ENCODE measurements around the gene SUPT7L.

The SUPT7L gene

DNA sequence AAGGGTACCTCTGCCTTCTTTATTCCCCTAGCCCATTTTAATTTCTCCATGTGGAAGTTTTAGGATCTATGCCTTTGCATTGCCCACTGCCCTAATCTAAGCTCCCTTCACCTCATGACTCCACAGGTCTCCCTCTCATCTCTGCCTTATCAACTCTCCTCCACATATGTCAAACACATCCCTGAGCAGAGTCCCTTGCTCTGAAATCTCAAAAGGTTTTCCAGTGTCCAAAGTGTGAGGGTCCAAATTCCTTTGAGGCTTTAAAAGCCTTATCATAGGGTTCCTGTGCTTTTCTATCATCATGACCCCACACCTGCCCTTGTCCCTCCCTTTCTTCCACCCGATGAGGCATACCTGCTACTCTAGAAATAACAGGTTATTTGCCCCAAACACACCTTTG lies 38.9 kb upstream of the SUPT7L start:
- no peak for TF ChIP-seq RARB (CRISPR knock-in tag; IDR thresholded peaks at IDR 0.05)
- no peak for TF ChIP-seq ESRRG (CRISPR knock-in tag; IDR thresholded peaks at IDR 0.05)
- TF ChIP-seq ZNF565 (CRISPR knock-in tag; conservative IDR thresholded peaks at IDR 0.05; ENCODE audit: low read depth) = no peak
- no peak for TF ChIP-seq ZC3H10 (CRISPR knock-in tag; IDR thresholded peaks at IDR 0.05)
- TF ChIP-seq ZFP30 (CRISPR knock-in tag; IDR thresholded peaks at IDR 0.05) = no peak
- TF ChIP-seq OSR1 (CRISPR knock-in tag; IDR thresholded peaks at IDR 0.05) = no peak
- no peak for TF ChIP-seq PPARA (CRISPR knock-in tag; IDR thresholded peaks at IDR 0.05; ENCODE audit: borderline replicate concordance)
- TF ChIP-seq, protein P1, sequence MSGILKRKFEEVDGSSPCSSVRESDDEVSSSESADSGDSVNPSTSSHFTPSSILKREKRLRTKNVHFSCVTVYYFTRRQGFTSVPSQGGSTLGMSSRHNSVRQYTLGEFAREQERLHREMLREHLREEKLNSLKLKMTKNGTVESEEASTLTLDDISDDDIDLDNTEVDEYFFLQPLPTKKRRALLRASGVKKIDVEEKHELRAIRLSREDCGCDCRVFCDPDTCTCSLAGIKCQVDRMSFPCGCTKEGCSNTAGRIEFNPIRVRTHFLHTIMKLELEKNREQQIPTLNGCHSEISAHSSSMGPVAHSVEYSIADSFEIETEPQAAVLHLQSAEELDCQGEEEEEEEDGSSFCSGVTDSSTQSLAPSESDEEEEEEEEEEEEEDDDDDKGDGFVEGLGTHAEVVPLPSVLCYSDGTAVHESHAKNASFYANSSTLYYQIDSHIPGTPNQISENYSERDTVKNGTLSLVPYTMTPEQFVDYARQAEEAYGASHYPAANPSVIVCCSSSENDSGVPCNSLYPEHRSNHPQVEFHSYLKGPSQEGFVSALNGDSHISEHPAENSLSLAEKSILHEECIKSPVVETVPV (CRISPR knock-in tag; IDR thresholded peaks at IDR 0.05) = no peak
- no peak for TF ChIP-seq PATZ1 (CRISPR knock-in tag; IDR thresholded peaks at IDR 0.05; ENCODE audit: borderline replicate concordance)
- TF ChIP-seq TOX (CRISPR knock-in tag; IDR thresholded peaks at IDR 0.05; ENCODE audit: borderline replicate concordance) = no peak
- no peak for TF ChIP-seq ZNF8 (CRISPR knock-in tag; IDR thresholded peaks at IDR 0.05)
- TF ChIP-seq ZNF70 (CRISPR knock-in tag; IDR thresholded peaks at IDR 0.05) = no peak

DNA sequence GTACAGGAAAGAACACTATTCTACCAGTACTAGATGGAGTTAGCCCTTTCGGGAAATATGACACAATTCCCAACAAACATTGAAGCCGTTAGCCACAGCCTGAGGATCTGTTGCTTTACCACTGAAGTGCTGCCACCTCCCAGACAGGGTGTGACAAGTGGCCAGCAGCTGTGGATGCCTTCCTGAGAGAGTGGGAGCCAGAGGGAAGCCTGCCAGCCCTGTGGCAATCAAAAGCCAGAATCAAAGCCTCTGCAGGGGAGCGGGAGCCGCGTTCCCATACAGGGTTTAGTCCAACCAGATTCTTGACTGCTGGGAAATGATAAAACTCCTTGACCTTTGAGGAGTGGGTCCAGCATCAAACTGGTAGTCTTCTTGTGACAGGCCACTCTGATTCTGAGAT lies 38.3 kb upstream of the SUPT7L start:
- ATAC-seq = no peak
- TF ChIP-seq ESRRG (CRISPR knock-in tag; IDR thresholded peaks at IDR 0.05) (no peak), PPARA (CRISPR knock-in tag; IDR thresholded peaks at IDR 0.05; ENCODE audit: borderline replicate concordance) (no peak), SNAI2 (CRISPR knock-in tag; IDR thresholded peaks at IDR 0.05) (no peak), RARB (CRISPR knock-in tag; IDR thresholded peaks at IDR 0.05) (no peak), OSR1 (CRISPR knock-in tag; IDR thresholded peaks at IDR 0.05) (no peak), ZNF8 (CRISPR knock-in tag; IDR thresholded peaks at IDR 0.05) (no peak), ZC3H10 (CRISPR knock-in tag; IDR thresholded peaks at IDR 0.05) (no peak), PATZ1 (CRISPR knock-in tag; IDR thresholded peaks at IDR 0.05; ENCODE audit: borderline replicate concordance) (no peak), TOX (CRISPR knock-in tag; IDR thresholded peaks at IDR 0.05; ENCODE audit: borderline replicate concordance) (no peak)
- TF ChIP-seq, protein P2, sequence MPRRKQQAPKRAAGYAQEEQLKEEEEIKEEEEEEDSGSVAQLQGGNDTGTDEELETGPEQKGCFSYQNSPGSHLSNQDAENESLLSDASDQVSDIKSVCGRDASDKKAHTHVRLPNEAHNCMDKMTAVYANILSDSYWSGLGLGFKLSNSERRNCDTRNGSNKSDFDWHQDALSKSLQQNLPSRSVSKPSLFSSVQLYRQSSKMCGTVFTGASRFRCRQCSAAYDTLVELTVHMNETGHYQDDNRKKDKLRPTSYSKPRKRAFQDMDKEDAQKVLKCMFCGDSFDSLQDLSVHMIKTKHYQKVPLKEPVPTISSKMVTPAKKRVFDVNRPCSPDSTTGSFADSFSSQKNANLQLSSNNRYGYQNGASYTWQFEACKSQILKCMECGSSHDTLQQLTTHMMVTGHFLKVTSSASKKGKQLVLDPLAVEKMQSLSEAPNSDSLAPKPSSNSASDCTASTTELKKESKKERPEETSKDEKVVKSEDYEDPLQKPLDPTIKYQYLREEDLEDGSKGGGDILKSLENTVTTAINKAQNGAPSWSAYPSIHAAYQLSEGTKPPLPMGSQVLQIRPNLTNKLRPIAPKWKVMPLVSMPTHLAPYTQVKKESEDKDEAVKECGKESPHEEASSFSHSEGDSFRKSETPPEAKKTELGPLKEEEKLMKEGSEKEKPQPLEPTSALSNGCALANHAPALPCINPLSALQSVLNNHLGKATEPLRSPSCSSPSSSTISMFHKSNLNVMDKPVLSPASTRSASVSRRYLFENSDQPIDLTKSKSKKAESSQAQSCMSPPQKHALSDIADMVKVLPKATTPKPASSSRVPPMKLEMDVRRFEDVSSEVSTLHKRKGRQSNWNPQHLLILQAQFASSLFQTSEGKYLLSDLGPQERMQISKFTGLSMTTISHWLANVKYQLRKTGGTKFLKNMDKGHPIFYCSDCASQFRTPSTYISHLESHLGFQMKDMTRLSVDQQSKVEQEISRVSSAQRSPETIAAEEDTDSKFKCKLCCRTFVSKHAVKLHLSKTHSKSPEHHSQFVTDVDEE (CRISPR knock-in tag; IDR thresholded peaks at IDR 0.05) = no peak
- TF ChIP-seq, protein P1 (CRISPR knock-in tag; IDR thresholded peaks at IDR 0.05) = no peak

More for the DNA sequence above, 38.9 kb upstream of the SUPT7L start:
- no peak for ATAC-seq

DNA sequence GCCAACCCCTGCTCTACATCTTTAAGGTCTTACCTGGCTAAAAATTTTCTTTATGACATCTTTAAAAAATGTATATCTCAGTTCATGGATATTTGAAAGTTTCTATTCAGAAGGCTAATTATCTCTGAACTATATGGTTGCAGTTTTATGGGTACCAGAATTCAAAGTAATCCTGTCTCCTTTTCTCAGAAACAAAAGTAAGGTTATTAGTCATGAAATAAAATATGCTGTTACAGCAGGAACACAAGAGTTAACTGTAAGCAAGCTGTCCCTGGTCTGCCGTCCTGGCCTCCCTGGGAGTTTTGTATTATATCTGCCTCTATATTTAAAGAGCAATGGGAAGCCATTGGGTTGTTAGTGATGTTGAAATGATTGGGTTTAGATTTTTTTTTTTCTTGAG lies 34.2 kb upstream of the SUPT7L start:
- no peak for ATAC-seq
- no peak for TF ChIP-seq TCF4 (CRISPR knock-in tag; IDR thresholded peaks at IDR 0.05; ENCODE audit: borderline replicate concordance)
- TF ChIP-seq ISL1 (CRISPR knock-in tag; IDR thresholded peaks at IDR 0.05) = no peak
- TF ChIP-seq TOX (CRISPR knock-in tag; IDR thresholded peaks at IDR 0.05; ENCODE audit: borderline replicate concordance) = no peak
- no peak for TF ChIP-seq BACH2 (CRISPR knock-in tag; IDR thresholded peaks at IDR 0.05; ENCODE audit: borderline replicate concordance)
- no peak for TF ChIP-seq POU6F1 (CRISPR knock-in tag; IDR thresholded peaks at IDR 0.05; ENCODE audit: borderline replicate concordance, low read depth)
- TF ChIP-seq CSDC2 (CRISPR knock-in tag; IDR thresholded peaks at IDR 0.05) = no peak
- TF ChIP-seq ZNF70 (CRISPR knock-in tag; IDR thresholded peaks at IDR 0.05) = no peak
- no peak for TF ChIP-seq PATZ1 (CRISPR knock-in tag; IDR thresholded peaks at IDR 0.05; ENCODE audit: borderline replicate concordance)
- TF ChIP-seq, protein P2 (CRISPR knock-in tag; IDR thresholded peaks at IDR 0.05) = no peak
- TF ChIP-seq ARNTL (CRISPR knock-in tag; IDR thresholded peaks at IDR 0.05; ENCODE audit: borderline replicate concordance, low read depth) = no peak

Data from SK-N-SH treated with all-trans-retinoic acid at 6 μM for 48 hours (cell line).